ENCODE results near the gene CBR1.

Gene CBR1

GRCh38 chr21:36120304-36120888 lies 50.6 kb downstream of the CBR1 start:
- Histone ChIP-seq H3K9me3 (ENCODE audit: low read depth, low read length) (no peaks in the 10 kb centered on the region), H3K4me3 (no peak overlapping the region), H3K27ac (no peak overlapping the region), H3K36me3 (ENCODE audit: insufficient read depth, low read length) (no peaks in the 10 kb centered on the region), H3K9ac (ENCODE audit: insufficient read length) (no peak overlapping the region)
- no peak for TF ChIP-seq EZH2 (IDR thresholded peaks at IDR 0.05)
- TF ChIP-seq POLR2AphosphoS5 (IDR thresholded peaks at IDR 0.05; ENCODE audit: borderline replicate concordance, low read depth, low read length): no peak
- no peak for TF ChIP-seq FOXP2 (optimal IDR thresholded peaks at IDR 0.05; ENCODE audit: control extremely low read depth, extremely low read length, insufficient read depth)
- no peak for DNase-seq (ENCODE audit: low read depth, low spot score)
